Fibroblast of mammary gland (primary cell): ENCODE data around the gene MMP24OS.
"Not testable (repeated sequence)": the region's sequence is repeated elsewhere in the genome, so short reads cannot be mapped to it uniquely, and the experiment has no call there.

Experiments
- DNase-seq: peaks from one replicate; pipeline ENCODE4 v3.0.0-alpha.2; 2010; ENCODE audit warnings: low read depth
- H3K4me3 ChIP-seq: 2 replicates; pipeline ENCODE4 v1.5.1; 2011; ENCODE audit warnings: low read depth, mild to moderate bottlenecking, low read length, moderate library complexity; ENCODE audit not compliant: control insufficient read depth
- TF ChIP-seq, protein P1 (sequence below): conservative IDR thresholded peaks from 2 replicates; pipeline ENCODE4 v1.5.1; 2011; ENCODE audit warnings: low read depth, low read length, inconsistent platforms; ENCODE audit not compliant: control insufficient read depth, insufficient read depth

The MMP24OS gene

DNA sequence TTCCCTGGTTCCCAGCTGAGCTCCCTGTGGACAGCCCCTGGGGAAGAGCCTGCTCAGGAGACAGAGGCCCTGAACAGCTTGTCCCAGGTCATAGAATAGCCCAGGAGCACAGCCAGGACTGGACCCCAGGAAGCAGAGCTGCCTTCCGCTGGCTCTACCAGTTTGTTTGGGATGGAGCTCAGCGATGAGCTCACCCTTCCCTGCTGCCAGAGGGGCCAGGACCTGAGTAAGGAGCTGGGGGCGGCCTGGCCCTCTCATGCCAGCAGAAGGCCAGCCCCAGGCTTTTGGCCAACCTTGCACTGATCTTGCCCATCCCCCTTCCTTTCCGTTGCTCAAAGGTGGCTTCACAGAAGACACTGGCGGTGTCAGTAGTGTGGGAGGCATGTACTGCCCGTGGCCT lies 17.5 kb downstream of the MMP24OS start:
- H3K4me3 ChIP-seq, result no peak overlapping the region
- TF ChIP-seq, protein P1, sequence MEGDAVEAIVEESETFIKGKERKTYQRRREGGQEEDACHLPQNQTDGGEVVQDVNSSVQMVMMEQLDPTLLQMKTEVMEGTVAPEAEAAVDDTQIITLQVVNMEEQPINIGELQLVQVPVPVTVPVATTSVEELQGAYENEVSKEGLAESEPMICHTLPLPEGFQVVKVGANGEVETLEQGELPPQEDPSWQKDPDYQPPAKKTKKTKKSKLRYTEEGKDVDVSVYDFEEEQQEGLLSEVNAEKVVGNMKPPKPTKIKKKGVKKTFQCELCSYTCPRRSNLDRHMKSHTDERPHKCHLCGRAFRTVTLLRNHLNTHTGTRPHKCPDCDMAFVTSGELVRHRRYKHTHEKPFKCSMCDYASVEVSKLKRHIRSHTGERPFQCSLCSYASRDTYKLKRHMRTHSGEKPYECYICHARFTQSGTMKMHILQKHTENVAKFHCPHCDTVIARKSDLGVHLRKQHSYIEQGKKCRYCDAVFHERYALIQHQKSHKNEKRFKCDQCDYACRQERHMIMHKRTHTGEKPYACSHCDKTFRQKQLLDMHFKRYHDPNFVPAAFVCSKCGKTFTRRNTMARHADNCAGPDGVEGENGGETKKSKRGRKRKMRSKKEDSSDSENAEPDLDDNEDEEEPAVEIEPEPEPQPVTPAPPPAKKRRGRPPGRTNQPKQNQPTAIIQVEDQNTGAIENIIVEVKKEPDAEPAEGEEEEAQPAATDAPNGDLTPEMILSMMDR, result no peak
- no peak for DNase-seq

- TF ChIP-seq, protein P1, result no peak
- no peak overlapping the region for H3K4me3 ChIP-seq
- peak; percentile 34 for DNase-seq
Measured at GRCh38 chr20:35257175-35257909, 20.6 kb downstream of the MMP24OS start.

- TF ChIP-seq, protein P1, result no peak
- no peak for DNase-seq
- H3K4me3 ChIP-seq, result no peak overlapping the region
Measured at GRCh38 chr20:35254448-35254999, 23.4 kb downstream of the MMP24OS start.

DNA sequence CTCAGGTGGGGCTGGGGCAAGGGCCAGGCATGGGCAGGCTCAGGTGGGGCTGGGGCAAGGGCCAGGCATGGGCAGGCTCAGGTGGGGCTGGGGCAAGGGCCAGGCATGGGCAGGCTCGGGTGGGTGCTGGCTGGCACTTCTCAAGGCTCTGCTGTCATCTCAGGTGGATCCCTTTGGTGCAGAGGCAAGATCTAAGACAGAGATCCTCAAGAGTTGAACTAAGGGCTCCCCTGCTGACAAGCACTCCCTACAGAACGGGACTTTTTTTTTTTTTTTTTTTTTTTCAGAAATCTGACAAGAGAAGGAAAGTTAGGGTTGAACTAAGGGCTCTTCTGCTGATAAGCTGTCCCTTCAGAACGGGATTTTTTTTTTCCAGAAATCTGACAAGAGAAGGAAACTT lies 24.9 kb downstream of the MMP24OS start:
- no peak for DNase-seq
- TF ChIP-seq, protein P1, result no peak
- no peak overlapping the region for H3K4me3 ChIP-seq

DNA sequence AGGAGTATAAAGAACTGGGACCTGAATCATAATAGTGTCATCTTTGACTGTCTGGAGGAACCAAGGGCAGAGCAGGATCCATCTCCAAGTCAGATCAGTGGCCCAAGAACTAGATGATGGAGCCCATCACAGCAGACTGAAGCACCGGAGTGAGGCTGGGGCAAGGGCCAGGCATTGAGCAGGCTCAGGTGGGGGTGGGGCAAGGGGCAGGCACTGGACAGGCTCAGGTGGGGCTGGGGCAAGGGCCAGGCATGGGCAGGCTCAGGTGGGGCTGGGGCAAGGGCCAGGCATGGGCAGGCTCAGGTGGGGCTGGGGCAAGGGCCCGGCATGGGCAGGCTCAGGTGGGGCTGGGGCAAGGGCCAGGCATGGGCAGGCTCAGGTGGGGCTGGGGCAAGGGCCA lies 25.3 kb downstream of the MMP24OS start:
- not testable (repeated sequence) for H3K4me3 ChIP-seq, DNase-seq

GRCh38 chr20:35252037-35252461 lies 25.9 kb downstream of the MMP24OS start:
- no peak for DNase-seq
- TF ChIP-seq, protein P1, result no peak
- no peak overlapping the region for H3K4me3 ChIP-seq

DNA sequence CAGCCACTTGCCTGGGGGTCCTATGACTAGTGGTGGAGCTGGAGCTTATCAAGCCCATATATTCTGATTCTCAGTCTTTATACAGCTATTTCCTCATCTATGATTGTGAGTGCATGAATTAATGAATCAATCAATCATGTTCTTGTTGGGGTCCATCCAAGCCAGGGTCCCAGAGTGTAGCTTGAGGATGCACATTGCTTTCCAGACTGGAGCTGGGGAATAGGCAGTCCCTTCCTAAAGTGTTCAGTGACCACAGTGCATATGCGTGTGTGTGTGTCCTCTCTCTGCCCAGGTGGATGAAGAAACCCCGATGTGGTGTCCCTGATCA lies 26.3 kb downstream of the MMP24OS start:
- no peak for DNase-seq

More for the DNA sequence above, 26.3 kb downstream of the MMP24OS start:
- TF ChIP-seq, protein P1, result no peak
- H3K4me3 ChIP-seq, result no peak overlapping the region
